COLO668 (cell line): Measurements from ENCODE around the gene NFATC2.

Experiments
- DNase-seq: peaks from one replicate; lab custom pipeline; 2025; ENCODE audit not compliant: unreplicated experiment; lab: John Stamatoyannopoulos, UW

The NFATC2 gene

DNA sequence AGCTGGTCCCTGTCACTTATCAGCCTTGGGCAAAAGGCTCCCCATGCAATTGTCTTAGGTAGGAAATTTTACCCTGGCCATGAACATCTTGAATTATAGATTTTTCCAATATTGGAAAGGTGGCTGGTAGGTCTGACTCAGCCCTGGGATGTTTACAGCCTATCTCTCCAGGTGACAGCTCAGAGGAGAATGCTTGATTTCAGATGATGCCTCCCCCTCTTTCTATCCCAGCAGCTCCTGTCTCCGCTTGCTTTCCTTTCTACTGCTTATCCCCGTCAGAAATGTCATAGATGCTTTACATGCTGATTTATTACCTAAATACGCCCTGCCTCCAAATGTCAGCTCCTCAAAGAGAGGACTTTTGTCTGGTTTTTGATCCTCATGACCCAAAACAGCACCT, 109.6 kb downstream of the NFATC2 start:
- no peak for DNase-seq

DNA sequence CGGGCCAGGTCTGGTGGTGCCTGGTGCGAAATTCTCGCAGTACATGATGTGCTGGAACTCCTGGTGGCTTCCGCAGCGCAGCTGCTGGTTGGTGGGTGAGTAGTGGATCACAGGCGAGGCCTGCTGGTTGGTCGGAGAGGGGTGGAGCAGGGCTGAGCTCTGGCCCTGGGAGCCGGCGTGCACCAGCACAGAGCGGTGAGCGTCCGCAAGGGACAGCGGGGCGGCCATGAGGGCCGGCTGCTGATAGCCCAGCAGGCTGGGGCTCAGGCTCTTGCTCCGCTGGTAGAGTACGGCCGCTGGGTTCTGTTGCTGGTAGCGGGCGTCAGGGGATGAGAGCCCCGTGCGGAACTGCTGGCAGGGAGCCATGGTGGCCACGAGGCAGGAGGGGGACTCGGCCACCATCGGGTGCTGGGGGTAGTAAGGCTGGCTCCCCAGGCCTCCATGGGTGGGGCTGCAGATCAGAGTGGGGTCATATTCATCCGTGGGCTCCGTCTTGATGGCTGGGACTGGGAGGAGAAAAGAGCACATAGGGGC, 110.2 kb downstream of the NFATC2 start:
- no peak for DNase-seq

DNA sequence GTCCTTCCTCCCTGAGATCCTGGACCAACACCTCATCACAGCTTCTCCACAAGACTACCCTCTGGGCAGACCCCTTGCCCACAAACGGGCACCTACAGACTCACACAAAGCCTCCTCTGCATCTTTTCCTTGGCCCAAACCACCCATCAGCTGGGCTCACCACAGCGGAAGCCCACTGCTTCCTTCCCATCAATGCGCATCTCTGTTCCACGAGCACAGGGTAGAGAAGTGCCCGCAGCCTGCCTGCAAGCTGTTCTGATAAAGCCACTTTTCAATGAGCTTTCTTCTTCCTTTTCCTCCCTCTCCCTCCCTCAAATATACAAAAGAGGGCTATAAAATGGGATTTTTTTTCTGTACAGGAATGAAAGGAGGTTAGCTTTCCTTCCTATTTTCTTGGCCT, 111.2 kb downstream of the NFATC2 start:
- no peak for DNase-seq

DNA sequence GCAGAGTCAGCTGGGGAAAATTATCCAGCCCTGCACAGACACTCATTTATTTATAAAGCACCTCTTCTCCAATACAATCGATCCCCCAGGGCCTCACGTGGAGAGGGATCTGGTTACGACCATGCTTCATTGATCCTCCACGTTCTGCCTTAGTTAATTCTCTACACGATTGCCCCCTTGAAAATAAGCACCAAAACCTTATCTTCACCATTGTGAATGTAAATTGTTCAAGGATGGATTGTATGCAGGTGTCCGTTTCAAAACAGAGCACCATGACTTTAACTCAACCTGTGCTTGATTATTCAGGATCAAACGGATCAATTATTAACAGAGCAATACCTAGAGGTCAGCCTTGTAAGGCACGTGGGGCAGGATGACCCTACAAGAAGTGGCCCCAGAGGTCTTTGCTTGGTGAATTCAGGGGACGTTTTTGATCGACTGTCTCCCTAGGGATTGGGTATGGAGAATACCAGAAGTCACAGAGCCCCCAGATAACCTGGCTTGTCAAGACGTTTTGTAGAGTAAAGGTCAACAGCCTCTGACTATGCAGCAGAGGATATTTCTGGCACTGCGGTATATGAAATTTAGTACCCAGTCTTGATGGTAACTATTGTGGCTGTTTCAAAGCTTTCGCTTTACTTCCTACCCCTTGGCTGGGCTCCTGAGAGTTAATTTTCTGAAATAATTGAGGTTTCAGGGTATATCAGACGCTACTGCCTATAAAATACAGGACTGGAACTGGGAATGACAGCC, 112.1 kb downstream of the NFATC2 start:
- DNase-seq = no peak

DNA sequence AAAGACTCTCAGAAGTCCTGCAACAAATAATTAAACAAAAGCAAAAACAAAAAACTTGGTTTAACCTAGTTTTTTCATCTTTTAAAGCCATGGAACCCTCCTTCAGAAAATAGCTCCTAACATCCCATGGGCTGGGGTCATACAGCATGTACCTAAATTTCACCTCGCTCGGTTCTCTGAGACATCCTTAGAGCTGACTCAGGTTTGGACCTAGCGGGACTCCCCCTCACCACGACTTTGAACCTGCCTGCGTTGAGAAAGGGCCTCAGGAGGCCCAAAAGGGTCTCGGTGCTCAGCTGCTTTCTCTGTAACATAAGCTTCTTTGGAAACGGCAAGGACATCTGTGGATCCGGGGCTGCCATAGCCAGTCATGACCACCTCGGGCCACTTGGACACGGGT, 112.8 kb downstream of the NFATC2 start:
- DNase-seq = no peak

DNA sequence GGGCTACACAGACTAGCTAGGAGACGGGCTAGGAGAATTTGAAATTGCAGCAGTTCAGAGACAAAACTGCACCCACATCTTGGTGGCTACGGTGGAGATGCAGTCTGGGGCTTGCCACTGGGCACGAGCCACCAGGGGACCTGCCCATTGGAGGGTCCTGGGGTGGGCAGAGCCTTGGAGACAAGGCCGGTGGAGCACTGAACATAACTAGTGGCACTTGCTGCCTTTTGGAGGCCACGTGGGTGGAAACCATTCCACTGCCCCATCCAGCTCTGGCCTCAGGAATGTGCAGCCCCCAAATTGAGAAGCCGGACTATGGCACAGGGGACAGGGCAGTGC, 113.4 kb downstream of the NFATC2 start:
- DNase-seq = no peak

DNA sequence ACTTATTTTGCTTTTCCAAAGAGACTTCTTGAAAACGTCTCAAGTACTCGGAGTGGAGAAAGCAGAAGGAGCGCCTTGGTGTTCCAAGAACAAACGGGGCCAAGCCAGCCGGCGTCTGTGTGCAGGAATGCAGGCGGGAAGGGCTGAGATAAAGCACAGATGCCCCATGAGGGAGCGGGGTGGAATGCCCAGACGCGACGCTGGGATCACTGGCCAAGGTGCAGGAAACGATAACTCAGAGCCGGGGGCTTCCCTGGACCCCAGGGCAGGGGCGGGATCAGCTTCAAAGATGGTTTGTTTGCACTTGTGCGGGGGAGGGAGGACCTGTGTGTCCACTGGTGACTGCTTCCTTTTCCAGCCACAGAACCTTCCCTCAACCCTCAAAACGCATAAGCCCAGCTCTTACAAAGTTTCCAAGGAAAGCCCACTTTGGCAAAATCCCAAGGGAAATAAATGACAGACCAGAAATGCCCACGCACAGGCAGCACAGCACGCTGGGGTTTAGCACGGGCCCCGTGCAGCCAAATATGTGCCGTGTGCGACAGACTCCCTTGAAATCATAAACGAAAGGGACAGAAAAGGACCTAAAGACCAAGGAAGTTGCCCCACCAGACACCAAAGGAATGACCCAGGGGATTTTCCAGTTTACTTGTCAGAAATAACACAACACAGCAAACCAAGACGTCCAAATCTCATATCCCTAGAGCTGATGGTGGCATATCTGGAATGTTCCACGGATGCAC, 113.9 kb downstream of the NFATC2 start:
- no peak for DNase-seq

DNA sequence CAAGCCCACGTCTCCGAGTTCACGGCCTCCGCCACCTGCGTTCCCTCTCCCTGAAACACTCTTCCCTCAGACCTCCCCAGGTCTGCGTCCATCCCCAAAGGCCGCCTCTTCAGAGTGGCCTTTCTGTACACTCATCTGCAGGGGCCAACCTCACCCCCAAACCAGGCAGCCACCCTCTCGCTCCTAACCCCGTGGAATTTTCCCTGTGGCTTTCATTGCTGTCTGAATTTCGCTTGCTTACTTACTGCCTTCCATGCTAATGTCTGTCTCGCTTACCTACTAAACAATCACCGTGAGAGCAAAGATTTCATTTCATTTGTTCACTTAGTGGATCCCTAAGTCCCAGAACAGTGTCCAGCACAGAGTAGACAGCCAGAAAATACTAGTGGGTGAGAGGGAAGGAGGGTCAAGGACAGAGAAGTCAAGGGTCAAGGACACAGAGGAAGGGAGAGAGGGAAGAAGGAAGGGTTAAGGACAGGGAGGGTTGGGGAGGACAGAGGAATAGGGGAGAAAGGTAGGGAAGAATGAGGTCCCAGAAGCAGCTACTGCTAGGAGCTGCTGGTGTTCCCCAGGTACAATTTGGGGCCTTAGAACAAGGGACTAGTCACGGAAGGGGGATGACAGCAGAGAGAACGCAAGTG, 114.7 kb downstream of the NFATC2 start:
- DNase-seq = no peak

DNA sequence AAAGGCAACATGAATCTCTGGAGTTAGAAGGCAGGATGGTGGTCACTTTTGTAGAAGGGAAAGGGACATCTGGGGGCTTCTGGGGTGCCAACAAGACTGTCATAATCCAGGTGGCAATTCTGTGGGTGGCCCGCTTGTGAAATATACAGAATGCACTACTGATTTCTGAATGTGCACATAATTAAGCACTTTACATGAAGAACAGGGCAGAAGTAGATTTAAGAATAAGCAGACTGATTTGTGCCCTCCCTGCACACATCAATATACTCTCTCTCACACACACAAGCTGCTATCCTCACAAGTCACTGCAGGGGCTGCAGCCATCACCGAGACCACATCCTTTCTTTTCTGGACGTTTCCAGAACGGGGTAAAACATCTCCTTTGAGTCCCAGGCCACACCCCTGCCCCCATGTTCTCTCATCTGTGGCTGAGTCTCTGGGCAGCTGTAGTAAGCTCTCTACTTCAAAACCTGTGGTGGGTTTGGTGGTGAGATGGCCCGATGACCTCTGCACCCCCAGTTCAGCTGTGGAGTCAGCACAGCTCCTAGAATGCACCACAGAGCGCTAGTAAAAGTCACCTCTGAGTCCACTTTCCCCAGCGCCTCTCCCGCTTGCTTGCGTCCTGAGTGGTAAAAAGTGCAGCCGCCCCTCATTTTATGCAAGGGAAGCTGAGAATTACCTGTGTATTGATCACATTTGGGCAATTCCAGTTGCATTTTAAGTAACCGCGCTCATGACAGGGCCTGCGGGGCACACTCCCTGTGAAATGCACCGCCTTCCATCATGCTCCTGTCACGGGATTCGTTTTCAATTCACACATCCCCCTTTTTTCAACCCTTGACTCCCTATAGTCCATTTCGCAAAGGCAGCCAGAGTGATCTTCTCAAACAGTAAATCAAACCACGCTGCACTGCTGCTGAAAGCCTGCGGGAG, 115.5 kb downstream of the NFATC2 start:
- no peak for DNase-seq

DNA sequence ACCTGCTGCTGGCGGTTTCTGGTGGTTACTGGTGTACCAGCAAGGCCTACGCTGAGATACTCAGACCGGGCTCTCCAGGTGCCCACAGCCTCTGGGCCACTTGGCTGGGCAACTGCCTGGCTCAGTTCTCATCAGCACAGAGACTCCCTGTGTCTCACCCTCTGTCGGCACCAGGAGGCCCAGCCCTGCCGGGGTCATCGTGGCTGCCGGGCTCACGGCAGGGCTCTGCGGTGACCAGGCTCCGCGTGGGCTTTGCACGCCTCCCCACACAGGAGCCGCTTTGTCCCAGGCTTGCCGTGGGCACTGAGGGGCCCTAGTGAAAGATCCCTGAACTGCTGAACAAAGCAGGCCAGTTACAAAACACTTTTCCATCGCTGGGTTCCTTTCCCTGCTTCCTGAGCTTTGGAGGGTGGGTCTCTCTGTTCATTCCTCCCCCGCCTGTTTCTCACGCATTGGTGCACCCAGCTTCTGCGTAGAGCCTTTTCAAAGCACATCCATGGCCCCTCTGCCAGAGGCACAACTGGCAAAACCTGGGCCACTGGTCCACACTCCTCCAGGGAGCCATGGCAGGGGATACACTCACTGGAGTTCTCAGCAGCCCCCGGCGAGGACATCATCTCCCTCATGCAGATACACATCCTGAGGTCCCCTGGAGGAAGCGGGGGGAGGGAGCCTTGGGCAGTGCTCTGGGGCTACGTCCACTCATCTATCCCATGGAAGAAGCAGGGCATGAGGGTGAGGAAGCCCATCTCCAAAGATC, 117.0 kb downstream of the NFATC2 start:
- no peak for DNase-seq

DNA sequence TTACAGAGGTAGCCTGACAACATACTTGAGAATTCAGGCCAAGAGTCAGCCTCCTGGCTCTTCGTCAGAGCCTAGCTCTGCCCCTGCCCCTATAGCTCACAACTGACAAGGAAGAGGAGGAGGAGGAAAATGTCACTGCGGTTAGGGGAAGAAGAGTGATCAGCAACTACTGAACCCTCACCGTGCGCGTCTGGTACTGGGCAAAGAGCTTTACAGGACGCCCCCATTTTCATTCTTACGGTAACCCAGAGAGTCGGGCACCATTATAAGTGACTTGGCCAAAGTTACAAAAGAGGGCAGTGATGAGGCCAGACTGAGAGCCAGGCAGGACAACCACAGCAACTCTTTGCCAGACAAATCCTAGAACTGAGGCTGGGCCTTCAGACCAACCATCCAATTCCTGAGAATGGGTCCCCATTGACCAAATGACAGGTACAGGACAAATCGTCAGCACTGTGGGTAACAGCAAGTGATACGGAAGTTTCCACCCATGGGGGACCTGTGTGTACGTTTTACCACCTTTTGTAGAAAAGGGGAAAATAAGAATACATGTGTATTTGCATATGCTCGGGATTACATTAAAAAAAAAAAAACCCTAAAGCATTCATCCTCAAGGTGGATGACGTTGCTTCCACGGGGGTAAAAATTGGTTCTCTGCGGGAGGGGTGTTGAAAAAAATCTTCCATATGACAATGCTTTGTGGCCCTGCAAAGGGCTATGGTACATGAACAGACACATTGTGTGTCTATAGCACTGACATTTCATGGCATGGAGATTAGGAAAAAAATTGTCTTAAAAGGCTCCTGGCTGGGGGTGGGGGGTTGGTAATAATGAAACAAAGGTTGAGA, 118.0 kb downstream of the NFATC2 start:
- no peak for DNase-seq

DNA sequence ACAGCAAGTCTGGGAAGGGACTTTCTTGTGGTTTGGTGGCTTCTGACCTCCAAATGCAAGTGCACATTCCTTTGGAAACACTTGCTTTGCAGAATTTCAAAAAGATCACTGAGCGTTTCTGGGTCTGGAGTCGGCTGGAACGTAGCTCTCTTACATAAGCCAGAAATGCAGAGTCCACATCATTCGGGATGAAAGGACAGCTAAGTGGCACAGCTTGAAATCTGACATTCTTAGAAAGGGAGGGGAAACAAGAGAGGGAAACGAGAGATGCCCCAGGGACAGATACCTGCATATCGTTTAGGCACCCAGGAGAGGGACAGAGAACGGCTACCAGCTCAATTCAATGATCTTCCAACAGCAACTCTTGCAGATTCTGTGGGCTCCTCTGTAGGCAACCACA, 118.7 kb downstream of the NFATC2 start:
- DNase-seq = no peak

DNA sequence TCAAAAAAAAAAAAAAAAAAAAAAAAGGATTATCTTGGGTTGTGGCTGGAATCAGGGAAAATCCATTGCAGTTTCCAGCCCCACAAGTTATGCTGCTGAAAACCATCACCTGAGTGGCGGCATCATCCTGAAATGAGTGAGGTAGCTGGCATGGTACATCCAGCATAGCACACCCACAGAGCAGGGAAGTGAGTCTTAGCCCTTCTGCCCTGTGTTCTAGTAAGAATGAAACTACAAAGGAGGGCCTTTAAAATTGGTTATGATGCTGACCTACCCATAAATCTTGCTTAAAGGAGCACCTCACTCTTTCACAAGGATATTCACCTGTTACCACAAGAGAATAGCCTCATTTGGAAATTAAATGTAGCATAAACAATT, 119.2 kb downstream of the NFATC2 start:
- no peak for DNase-seq

DNA sequence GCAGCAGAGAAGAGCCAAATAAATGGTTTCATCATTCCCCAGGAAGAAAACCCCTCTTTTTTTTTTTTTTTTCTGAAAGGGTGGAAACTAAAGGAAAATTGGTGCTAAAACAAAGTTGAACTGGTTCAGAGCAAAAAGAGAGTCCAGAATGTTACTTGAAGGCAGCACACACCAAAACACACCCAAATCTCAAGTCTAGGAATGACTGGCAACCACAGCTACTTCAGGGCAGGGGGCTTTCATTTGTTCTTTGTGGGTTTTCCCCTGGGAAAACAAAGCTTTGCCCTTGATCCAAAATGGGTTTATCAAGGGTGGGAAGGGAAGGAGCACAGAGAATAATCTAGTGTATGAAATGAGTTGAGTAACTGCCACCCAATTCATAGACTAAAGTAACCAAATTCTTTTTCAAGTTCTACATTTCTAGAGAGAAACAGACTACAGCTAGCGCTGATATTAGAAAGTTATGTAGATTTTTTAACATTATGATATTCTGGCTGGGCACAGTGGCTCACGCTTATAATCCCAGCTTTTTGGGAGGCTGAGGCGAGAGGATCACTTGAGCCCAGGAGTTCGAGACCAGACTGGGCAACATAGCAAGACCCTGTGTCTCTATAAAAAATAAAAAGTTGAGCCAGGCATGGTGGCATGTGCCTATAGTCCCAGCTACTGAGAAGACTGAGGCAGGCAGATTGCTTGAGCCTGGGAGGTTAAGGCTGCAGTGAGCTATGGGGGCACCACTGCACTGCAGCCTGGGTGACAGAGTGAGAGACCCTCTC, 119.8 kb downstream of the NFATC2 start:
- DNase-seq = no peak

DNA sequence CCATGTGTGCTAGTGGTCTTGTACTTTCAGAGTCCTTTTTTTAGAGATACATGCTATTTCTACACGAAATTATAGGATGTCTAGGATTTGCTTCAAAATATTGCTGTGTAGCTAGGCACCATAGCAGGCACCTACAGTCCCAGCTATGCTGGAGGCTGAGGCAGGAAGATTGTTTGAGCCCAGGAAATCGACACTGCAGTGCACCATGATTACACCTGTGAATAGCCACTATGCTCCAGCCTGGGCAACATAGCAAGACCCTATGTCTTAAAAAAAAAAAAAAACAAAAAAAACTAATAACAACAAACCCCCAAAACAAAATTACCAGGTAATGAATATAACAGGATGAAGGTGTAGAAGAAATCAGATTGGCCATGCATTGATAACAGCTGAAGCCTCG, 121.7 kb downstream of the NFATC2 start:
- DNase-seq = no peak

DNA sequence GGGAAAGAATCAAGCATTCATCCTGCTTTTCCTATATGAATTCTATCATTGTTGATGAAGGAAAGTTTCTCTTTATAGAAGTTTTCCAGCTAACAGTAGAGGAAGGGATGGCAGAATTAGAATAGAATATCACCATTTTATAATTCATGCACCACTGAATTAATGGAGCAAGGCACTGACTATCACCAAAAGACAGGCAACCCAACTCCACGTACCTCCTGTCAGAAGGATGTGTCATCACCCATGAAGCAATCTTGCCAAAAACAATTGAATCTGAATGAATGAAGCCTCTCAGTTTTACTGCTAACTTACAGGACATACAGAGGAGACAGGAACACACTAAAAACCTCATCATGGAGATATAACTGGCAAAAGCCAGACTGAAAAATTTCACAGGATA, 122.4 kb downstream of the NFATC2 start:
- DNase-seq = no peak

DNA sequence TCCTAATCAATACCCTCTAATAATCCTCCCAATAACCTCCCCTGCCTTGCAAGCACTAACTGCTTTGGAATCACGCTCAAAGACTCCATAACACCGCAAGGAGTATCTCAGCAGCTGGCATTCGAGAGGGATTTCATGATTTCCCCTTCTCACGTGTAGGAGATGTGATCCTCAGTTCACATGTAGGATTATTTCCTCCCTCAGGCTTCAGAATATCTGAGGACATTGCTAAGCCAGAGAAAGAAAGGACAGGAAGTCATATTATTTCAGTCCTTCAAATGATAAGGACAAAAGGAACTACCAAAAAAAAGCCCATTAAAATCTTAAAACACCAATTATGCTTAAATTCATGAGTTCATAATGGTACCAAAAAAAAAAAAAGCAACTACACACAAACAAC, 122.9 kb downstream of the NFATC2 start:
- no peak for DNase-seq

DNA sequence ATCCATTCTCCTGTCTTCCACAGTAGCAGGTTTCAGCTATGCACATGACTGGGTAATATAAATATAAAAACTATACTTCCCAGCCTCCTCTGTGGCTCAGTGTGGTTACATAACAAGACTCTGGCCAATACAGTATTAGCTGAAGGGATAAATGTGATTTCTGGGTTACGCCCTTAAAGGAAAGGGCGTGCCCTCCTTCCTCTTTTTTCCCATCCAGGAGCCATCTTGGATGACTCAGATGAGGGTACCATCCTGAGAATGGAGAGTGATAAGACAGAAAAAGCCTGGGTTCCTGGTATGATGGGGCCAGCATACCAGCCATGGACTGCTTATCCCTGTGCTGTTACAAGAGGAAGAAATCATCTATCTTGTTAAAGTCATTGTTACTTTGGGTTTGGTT, 123.3 kb downstream of the NFATC2 start:
- DNase-seq = no peak

DNA sequence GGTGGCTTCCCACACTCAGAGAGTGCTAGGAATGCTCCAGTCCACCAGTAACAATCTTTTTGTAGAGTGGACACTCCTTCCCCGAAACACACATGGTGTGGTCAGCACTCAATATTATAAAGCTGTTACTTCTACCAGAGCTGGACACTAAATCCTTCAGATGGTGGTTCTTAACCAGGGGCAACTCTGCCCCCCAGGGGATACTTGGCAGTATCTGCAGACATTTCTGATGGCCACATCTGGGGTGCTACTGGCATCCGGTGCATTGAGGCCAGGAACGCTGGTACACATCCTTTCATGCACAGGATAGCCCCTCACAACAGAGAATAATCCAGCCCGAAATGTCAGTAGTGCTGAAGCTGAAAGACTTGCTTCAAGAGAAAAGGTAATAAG, 124.4 kb downstream of the NFATC2 start:
- DNase-seq = no peak
